ENCODE measurements around the gene C17orf100.
A peak's percentile ranks its signal among the peaks of the same experiment; 100 is the strongest.

The C17orf100 gene

DNA sequence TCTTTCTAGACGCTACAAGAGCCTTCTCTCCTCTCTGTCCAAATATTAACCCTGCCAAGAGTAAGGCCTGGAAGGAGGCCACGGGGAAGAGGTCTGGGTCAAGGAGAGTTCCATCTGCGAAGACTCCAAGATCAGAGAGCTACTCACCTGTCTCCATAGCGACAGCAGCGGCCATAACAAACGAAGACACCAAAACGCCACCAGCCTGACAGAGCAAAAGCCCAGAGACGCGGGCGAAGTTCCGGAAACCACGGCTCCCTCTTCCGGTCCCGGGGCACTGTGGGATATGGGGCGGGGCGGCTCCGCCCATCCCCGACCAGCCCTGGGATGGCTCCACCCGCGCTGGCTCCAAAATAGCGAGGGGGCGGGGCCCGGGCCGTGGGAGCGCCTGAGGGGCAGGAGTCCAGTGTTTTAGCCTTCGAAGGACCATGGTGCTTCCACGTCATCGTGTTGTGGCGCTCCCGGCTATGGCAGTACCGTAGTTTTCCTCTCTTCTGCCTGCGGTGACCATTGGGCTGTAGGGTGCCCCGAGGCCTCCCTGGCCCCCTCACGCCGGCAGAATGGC is at the start of gene C17orf100, which contains the start of gene MED31:
TSS of gene C17orf100 (plus strand) at position 409 of the 565 bp plus-strand sequence. CDS start at position 561, 152 bp downstream.
TSS of gene MED31 (minus strand) at position 252 of the 565 bp plus-strand sequence. CDS start at position 175, 77 bp downstream.
- DNase-seq (ENCODE audit: low read depth): peak; percentile 92

GRCh38 chr17:6602141-6602540 is 49.4 kb upstream of the C17orf100 start:
- DNase-seq (ENCODE audit: low read depth): no peak

DNA sequence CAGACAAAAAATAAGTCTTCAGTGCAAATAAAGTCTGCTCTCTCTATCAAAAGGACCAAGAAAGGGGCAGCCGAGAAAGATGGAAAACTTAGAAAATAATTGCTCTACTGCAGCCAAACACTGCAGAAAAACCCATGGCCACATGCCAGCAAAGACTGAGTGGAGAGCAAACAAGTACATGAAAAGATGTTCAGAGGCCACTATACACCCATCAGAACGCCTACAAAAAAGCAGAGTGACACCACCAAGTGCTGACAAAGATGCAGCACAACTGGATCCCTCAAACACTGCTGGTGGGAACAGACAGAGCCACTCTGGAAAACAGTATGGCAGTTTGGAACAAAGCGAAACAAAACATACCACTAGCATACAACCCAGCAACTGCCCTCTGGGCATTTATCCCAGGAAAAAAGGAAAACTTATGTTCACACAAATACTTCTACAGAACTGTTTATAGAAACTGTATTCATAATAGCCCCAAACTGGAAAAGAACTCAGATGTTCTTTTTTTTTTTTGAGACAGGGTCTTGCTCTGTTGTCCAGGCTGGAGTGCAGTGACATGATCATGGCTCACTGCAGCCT is 47.7 kb upstream of the C17orf100 start:
- no peak for DNase-seq (ENCODE audit: low read depth)

GRCh38 chr17:6605142-6605541 is 46.4 kb upstream of the C17orf100 start:
- no peak for DNase-seq (ENCODE audit: low read depth)

GRCh38 chr17:6608321-6608720 is 43.2 kb upstream of the C17orf100 start:
- DNase-seq (ENCODE audit: low read depth): no peak

- no peak for DNase-seq (ENCODE audit: low read depth)
Measured at GRCh38 chr17:6610011-6610410, 41.6 kb upstream of the C17orf100 start.

- DNase-seq (ENCODE audit: low read depth): no peak
Measured at GRCh38 chr17:6611231-6611630, 40.3 kb upstream of the C17orf100 start.

GRCh38 chr17:6623941-6624340 is 27.6 kb upstream of the C17orf100 start:
- no peak for DNase-seq (ENCODE audit: low read depth)

GRCh38 chr17:6626616-6627015 is 24.9 kb upstream of the C17orf100 start:
- DNase-seq (ENCODE audit: low read depth): no peak

DNA sequence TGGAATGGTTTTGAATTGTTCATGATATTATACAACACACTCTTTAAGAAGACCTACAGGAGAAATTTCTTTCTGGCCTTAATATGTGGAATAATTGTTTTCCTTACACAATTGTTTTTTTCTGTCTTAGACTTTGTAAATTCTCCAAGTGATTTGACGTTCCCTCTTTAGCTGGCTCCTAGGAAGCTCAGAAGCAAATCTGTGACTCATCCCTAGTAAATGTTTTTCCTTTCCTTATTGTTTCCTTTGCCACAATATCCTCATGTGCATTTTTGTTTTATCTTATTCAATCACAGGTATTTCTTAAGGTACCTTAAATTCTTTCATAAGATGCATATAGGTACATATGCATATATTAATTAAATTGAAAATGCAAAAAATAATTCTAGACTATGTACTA is 24.5 kb upstream of the C17orf100 start:
- no peak for DNase-seq (ENCODE audit: low read depth)

GRCh38 chr17:6630390-6630789 is 21.2 kb upstream of the C17orf100 start:
- no peak for DNase-seq (ENCODE audit: low read depth)

DNA sequence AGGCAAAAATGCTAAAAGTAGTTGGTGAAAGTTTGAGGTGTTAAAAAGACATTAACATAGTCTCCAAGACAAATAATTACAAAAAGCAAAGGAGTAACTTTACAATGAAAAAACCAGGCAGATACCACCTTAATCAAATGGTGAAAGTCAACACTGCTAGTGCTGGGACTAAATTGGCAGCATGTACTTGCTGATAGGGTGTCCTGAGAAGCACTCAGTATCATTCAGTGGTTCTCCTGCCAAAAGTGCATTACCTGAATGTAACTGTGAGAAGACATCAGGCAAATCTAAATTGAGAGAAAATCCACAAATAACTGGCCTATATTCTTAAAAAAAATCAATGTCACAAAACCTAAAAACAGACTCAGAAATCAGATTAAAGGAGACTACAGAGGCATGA is 19.0 kb upstream of the C17orf100 start:
- DNase-seq (ENCODE audit: low read depth): no peak

- no peak for DNase-seq (ENCODE audit: low read depth)
Measured at GRCh38 chr17:6633263-6633662, 18.3 kb upstream of the C17orf100 start.

DNA sequence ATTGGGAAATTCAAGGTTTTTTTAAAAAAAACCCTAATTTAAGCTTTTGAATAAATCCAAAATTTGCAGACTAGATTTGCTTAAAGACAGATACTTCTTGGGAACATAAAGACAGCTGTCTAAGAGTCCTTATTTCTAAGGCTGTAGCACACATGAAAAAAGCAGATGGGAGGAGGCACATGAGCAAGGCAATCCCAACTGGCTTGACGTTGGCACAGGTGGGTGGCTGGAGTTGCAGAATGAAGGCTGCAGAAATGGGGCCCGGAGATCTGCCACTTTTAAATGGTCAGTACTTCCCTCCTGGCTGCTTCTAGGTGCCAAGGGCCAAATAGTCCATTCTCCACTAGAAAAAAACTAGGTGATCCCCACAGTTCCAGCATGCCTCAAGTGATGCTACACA is 15.5 kb upstream of the C17orf100 start:
- DNase-seq (ENCODE audit: low read depth): no peak

DNA sequence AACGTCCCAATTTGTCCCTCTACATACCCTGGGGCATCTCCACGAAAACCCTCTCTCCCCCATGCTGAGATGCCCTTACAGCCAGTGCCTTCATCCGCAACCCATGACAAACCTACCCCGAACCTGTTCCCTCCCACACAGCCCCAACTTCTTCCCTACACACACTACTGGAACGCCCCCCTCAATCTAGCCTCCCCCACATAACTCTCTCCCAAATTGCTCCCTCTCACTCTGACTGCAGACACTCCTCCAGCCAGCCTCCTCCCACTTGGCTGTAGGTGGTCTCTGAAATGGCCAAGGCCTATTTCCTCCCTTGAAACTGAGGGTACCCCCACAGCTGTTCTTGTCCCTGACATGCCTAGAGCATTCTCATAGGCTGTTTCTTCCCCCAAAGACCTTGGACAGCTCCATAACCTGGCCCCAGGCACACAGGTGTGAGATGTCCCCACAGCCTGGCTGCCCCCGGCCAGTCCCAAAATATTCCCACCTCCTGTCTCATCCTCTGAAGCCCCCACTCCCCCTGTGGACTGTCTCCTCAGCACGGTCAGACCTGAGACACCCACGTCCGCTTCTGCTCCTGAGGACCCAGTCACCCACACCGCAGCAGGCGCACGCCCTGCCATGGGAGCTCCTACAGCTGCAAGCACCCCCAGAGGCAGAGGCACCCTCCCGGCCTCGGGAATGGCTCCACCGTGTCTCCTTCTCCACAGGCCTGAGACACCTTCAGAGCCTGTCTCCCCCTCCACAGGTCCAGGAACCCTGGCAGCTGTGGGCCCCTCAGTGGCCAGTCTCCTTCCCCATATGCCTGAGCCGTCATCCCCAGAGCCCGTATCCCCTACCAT is 14.7 kb upstream of the C17orf100 start:
- DNase-seq (ENCODE audit: low read depth): no peak

- DNase-seq (ENCODE audit: low read depth): no peak
Measured at GRCh38 chr17:6637458-6637840, 14.1 kb upstream of the C17orf100 start.

DNA sequence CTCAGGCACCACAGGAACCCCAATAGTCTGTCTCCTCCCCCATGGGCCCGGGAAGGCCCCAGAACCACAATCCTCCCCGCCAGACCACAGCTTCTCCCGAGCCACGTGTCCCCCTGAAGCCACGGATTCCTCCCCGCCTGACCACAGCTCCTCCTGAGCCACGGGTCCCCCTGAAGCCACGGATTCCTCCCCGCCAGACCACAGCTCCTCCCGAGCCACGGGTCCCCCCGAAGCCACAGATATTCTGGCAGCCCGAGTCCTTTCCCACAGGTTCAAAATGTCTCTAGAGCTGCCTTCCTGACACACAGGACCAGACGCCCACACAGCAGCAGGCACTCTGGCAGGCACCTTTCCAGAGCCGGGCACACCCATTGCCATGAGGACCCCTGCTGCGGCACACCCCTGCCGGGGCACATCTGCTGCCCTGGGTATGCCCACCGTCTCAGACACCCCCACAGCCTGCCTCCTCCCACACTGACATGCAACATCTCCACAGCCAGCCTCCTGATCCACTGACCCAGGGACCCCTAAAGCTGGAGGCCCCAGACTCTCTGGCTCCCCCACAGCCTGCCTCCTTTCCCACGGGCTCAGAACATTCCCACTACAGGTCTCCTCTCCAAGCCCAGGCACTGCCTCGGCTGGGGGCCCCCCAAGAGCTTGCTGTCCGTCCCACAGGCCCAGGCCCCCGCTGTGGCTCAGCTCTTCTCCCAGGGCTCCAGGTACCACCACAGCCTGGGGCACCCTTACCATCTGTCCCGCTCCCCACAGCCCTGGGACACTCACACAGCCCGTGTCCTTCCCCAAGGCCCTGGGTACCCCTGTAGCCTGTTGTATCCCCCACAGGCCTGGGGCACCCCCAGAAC is 13.3 kb upstream of the C17orf100 start:
- no peak for DNase-seq (ENCODE audit: low read depth)

DNA sequence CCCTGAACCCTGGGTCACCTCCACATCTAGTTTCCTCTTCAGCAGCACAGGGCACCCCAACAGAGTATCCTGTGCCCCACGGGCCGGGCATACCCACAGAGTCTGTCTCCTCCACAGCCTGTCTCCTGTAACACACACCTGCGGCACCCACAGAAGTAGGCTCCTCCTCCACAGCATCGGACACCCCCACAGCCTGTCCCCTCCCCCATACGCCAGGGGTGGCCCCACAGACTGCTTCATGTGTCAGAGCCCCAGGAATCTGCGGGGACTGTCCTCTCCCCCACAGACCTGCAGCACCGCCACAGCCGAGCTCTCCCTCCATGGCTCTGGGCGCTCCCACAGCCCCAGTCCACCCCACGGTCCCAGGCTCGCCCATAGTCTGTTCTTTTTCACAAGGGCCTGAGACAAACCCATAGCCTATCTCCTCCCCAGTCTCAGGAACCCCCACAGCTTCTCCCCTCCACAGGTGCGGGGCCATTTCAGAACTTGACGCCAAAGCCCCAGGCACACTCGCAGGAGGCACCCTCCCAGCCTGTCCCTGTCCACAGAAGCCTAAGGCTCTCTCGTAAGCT is 12.5 kb upstream of the C17orf100 start:
- DNase-seq (ENCODE audit: low read depth): no peak

GRCh38 chr17:6639586-6640535 is 11.7 kb upstream of the C17orf100 start:
- DNase-seq (ENCODE audit: low read depth): no peak

DNA sequence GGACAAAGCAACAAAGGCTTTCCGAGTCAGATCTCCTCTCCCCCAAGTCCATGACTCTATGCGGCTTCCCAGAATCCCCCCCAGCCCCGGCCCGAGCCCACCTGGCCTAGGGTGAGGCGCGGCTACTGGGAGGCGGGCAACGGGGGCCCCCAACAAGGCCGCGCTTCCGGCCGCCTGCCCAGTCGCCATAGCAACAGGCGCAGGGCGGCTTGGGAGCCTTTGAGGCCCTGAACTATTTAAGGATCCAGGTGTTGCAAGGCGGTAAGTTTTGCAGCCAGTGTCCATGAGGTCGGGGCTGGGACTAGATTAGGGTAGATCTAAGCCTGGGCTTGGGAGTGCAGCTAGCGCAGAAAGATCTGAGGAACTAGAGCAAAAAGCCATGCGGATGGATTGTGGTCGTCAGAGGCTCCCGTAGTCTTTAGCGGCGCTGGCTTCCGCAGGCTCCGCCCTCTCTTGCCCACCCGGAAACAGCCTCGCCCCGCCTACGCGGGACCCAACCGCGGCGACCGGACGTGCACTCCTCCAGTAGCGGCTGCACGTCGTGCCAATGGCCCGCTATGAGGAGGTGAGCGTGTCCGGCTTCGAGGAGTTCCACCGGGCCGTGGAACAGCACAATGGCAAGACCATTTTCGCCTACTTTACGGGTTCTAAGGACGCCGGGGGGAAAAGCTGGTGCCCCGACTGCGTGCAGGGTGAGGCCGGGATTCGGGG is 10.9 kb upstream of the C17orf100 start, which contains the start of the genes KIAA0753 and TXNDC17:
TSS of gene KIAA0753 (minus strand) at position 176 of the 711 bp plus-strand sequence. CDS start 5,608 bp downstream, outside the sequence.
TSS of gene TXNDC17 (plus strand) at position 525 of the 711 bp plus-strand sequence. CDS start at position 548, 23 bp downstream.
- peak; percentile 86 for DNase-seq (ENCODE audit: low read depth)

All from activated T-helper 9 cell treated with anti-CD3 and anti-CD28 coated beads, Interleukin-2, amount 50 U/mL, for 16 hours (primary cell).